ENCODE measurements around the gene RAB31. TPM values are rescaled to one million over a fixed set of nuclear protein-coding genes. Genes with fewer than 3 reads are reported as not detected.
A peak's percentile ranks its signal among the peaks of the same experiment; 100 is the strongest.

Gene RAB31
- total and polyA plus RNA-seq, 4 experiments from 2014 or later = 0.07 to 1.8 (median 1.4) TPM

- H3K27ac ChIP-seq (ENCODE audit: low read depth, low read length) = no peak overlapping the region
- H3K9me3 Mint-ChIP-seq = no peaks in the 10 kb centered on the region
- H3K4me1 Mint-ChIP-seq = peaks cover 0 to 4% (median 0%) of the 10 kb centered on the region in 4 donors
- H3K4me3 Mint-ChIP-seq = no peak overlapping the region
- CTCF ChIA-PET (ENCODE audit: partially characterized antibody) = interaction anchor here (1.1 kb wide), 1 partner anchor 16 kb away, joined by 3 read pairs; no protein-coding TSS in a partner anchor
- H3K9me3 ChIP-seq (ENCODE audit: control insufficient read depth in 1 of 2, low read length in 2 of 2) = no peaks in the 10 kb centered on the region
- no peaks in the 10 kb centered on the region for H3K36me3 ChIP-seq (ENCODE audit: insufficient read depth, low read length)
- no peaks in the 10 kb centered on the region for H3K36me3 Mint-ChIP-seq
- H3K27ac Mint-ChIP-seq = no peak overlapping the region
- no peaks in the 10 kb centered on the region for H3K27me3 ChIP-seq (ENCODE audit: insufficient read depth, low read length)
- POLR2A ChIA-PET (ENCODE audit: partially characterized antibody) = no interaction called here
- intact Hi-C loops (cut with micrococcal nuclease) = no loop called here
- no peak for DNase-seq
- no peaks in the 10 kb centered on the region for H3K4me1 ChIP-seq (ENCODE audit: insufficient read depth, low read length)
- H3K27me3 Mint-ChIP-seq = peaks cover 14 to 15% of the 10 kb centered on the region in 2 donors
- H3K4me3 ChIP-seq (ENCODE audit: low read length in 2 of 2) = no peak overlapping the region
These were observed 7.8 kb upstream of the RAB31 start for GRCh38 chr18:9700261-9700796.

- Histone ChIP-seq H3K4me3 (ENCODE audit: low read length in 2 of 2) (no peak overlapping the region), H3K27me3 (ENCODE audit: insufficient read depth, low read length) (no peaks in the 10 kb centered on the region), H3K27ac (ENCODE audit: low read depth, low read length) (no peak overlapping the region), H3K9me3 (ENCODE audit: control insufficient read depth in 1 of 2, low read length in 2 of 2) (no peaks in the 10 kb centered on the region), H3K4me1 (ENCODE audit: insufficient read depth, low read length) (no peaks in the 10 kb centered on the region), H3K36me3 (ENCODE audit: insufficient read depth, low read length) (no peaks in the 10 kb centered on the region)
- no peaks in the 10 kb centered on the region for H3K9me3 Mint-ChIP-seq
- intact Hi-C loops (cut with micrococcal nuclease) = no loop called here
- POLR2A ChIA-PET (ENCODE audit: partially characterized antibody) = no interaction called here
- H3K4me3 Mint-ChIP-seq = no peak overlapping the region
- DNase-seq = no peak
- H3K36me3 Mint-ChIP-seq = no peaks in the 10 kb centered on the region
- peaks cover 17 to 21% of the 10 kb centered on the region in 2 donors for H3K27me3 Mint-ChIP-seq
- H3K27ac Mint-ChIP-seq = no peak overlapping the region
- peaks cover under 1 to 4% (median 1%) of the 10 kb centered on the region in 4 donors for H3K4me1 Mint-ChIP-seq
- CTCF ChIA-PET (ENCODE audit: partially characterized antibody) = no interaction called here
These were observed 6.3 kb upstream of the RAB31 start for GRCh38 chr18:9701609-9702349.

DNA sequence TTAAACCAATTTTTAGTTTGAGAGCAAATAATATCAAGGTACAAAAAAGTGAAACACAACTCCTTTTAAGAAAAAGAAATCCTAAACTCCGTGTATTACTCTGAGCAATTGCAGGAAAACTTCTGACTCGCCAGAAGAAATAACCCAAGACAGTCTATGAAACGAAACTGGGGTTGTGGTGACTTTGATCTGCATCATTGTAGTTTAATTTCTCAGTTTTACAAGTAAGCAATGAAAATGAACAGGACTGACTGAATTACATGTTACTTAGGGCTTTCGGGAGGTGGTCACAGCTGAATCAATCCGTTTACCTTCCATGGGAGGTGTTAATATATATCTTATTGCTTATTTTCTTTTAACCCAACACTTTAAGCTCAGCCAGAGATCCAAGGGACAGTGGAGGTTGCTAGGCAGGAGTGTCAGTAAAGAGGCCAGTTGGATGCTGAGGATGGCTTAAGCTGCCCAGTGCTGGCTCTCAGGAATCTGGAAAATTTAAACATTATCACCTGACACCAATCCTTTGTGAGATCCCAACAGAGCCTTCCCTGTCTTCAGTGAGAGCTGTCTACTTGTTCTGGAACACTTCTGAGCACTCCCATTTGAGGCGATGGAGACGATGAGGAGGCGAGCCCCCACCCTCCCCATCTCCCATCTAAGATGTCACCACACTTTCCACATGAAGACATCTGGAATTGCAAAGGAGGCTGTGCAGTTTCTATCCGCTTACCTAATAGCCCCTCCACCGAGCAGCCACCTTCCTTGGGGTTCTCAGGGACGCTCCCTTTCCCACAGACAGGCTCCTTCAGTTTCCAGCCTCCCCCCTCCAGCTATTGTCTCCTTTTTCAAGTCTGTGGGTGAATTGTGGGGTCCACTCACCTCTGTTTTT is 3.6 kb upstream of the RAB31 start:
- Histone ChIP-seq H3K4me1 (ENCODE audit: insufficient read depth, low read length) (peaks cover 6% of the 10 kb centered on the region), H3K27ac (ENCODE audit: low read depth, low read length) (no peak overlapping the region), H3K4me3 (ENCODE audit: low read length in 2 of 2) (no peak overlapping the region), H3K27me3 (ENCODE audit: insufficient read depth, low read length) (peaks cover 4% of the 10 kb centered on the region), H3K9me3 (ENCODE audit: control insufficient read depth in 1 of 2, low read length in 2 of 2) (no peaks in the 10 kb centered on the region), H3K36me3 (ENCODE audit: insufficient read depth, low read length) (no peaks in the 10 kb centered on the region)
- Mint-ChIP-seq H3K36me3 (no peaks in the 10 kb centered on the region), H3K27ac (no peak overlapping the region), H3K9me3 (no peaks in the 10 kb centered on the region), H3K27me3 (peaks cover 32 to 36% of the 10 kb centered on the region in 2 donors), H3K4me1 (peaks cover 11 to 21% (median 12%) of the 10 kb centered on the region in 4 donors), H3K4me3 (no peak overlapping the region)
- intact Hi-C loops (cut with micrococcal nuclease) = no loop called here
- ChIA-PET CTCF (ENCODE audit: partially characterized antibody) (no interaction called here), POLR2A (ENCODE audit: partially characterized antibody) (no interaction called here)
- no peak for DNase-seq

DNA sequence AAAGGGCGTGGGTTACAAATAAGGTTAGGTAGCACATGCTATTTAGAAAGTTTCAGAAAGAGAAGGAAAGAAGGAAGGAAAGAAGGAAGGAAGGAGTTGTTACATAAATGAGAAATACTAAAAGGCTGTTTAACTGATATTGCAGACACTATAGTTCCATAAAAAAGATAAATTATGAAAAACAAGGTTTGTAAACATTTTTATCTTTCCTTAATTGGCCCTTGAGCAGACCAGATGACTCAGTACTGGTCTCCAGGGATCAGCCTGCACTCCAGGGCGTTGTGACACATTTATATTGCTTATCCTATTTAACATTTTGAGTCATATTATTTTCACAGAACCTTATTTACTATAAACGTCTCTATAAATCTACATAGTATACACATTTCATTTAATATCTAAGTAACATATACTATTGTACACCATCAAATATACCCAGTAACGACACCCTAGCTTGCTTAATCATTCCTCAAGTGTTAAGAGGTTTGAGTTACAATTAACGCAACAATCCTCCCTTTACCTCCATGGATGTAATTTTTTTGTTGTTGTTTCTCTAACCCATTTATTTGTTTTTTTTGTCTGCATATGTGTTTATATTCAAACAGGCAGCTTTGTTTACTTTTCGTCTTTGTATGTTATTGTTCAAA is 2.8 kb upstream of the RAB31 start:
- POLR2A ChIA-PET (ENCODE audit: partially characterized antibody) = no interaction called here
- CTCF ChIA-PET (ENCODE audit: partially characterized antibody) = no interaction called here
- peaks cover 9% of the 10 kb centered on the region for H3K27me3 ChIP-seq (ENCODE audit: insufficient read depth, low read length)
- H3K27ac Mint-ChIP-seq = no peak overlapping the region
- H3K9me3 Mint-ChIP-seq = no peaks in the 10 kb centered on the region
- peaks cover 10% of the 10 kb centered on the region for H3K4me1 ChIP-seq (ENCODE audit: insufficient read depth, low read length)
- H3K27me3 Mint-ChIP-seq = peaks cover 40 to 44% of the 10 kb centered on the region in 2 donors
- no peaks in the 10 kb centered on the region for H3K36me3 Mint-ChIP-seq
- intact Hi-C loops (cut with micrococcal nuclease) = no loop called here
- H3K9me3 ChIP-seq (ENCODE audit: control insufficient read depth in 1 of 2, low read length in 2 of 2) = no peaks in the 10 kb centered on the region
- H3K4me3 ChIP-seq (ENCODE audit: low read length in 2 of 2) = no peak overlapping the region
- H3K36me3 ChIP-seq (ENCODE audit: insufficient read depth, low read length) = no peaks in the 10 kb centered on the region
- H3K27ac ChIP-seq (ENCODE audit: low read depth, low read length) = no peak overlapping the region
- no peak overlapping the region for H3K4me3 Mint-ChIP-seq
- no peak for DNase-seq
- peaks cover 13 to 29% (median 18%) of the 10 kb centered on the region in 4 donors for H3K4me1 Mint-ChIP-seq

DNA sequence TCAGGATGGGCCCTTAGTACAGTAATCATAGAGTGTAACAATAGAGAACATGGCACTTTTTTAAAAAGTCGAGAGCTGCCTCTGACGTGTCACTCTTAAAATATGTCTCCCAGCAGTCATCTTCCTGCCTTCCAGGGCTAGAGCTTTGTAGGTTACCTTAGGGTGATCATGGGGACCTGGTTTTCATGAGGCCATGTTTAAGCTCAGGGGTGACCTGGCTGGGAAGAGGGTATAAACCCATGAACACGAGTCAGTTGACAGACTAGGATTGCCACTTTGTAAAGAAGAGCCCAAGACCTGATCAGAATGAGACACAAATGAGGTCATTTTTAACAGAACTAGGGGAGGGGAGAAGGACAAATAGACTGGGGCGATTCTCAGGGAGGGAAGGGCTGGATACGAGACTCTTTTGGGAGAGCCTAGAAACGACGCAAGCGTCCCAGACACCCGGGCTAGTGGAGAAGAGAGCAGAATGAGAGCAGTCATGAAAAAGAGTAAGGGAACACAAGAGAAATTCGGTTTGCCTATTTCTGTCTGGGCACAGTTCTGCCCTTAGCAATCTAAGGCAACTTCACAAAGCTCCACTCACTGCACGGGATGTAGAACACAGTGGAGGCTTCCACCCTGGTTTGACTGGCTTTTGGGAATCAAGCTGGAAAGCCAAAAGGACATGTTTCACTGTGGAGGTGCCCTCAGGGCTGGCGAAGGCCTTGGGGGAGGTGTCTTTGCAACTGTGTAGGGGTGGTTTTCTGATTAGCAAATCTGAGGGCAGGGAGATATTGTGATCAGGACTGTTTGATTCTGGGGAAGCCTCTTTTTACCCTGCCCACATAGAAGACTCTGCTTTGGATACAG is 1.8 kb upstream of the RAB31 start:
- no peak for DNase-seq
- Mint-ChIP-seq H3K27me3 (peaks cover 45 to 49% of the 10 kb centered on the region in 2 donors), H3K9me3 (peaks cover 0 to 3% (median 0%) of the 10 kb centered on the region in 8 donors), H3K4me1 (peaks cover 15 to 30% (median 22%) of the 10 kb centered on the region in 4 donors), H3K4me3 (peak overlapping the region in 6 of 8 donors; percentile 1 to 62 (median 12)), H3K36me3 (no peaks in the 10 kb centered on the region), H3K27ac (no peak overlapping the region)
- Histone ChIP-seq H3K9me3 (ENCODE audit: control insufficient read depth in 1 of 2, low read length in 2 of 2) (no peaks in the 10 kb centered on the region), H3K27me3 (ENCODE audit: insufficient read depth, low read length) (peaks cover 9% of the 10 kb centered on the region), H3K4me1 (ENCODE audit: insufficient read depth, low read length) (peaks cover 10% of the 10 kb centered on the region), H3K4me3 (ENCODE audit: low read length in 2 of 2) (no peak overlapping the region), H3K36me3 (ENCODE audit: insufficient read depth, low read length) (no peaks in the 10 kb centered on the region), H3K27ac (ENCODE audit: low read depth, low read length) (no peak overlapping the region)
- ChIA-PET CTCF (ENCODE audit: partially characterized antibody) (no interaction called here), POLR2A (ENCODE audit: partially characterized antibody) (no interaction called here)
- intact Hi-C loops (cut with micrococcal nuclease) = no loop called here

- ChIA-PET POLR2A (ENCODE audit: partially characterized antibody) (no interaction called here), CTCF (ENCODE audit: partially characterized antibody) (no interaction called here)
- no peaks in the 10 kb centered on the region for H3K36me3 ChIP-seq (ENCODE audit: insufficient read depth, low read length)
- no peak overlapping the region for H3K4me3 ChIP-seq (ENCODE audit: low read length in 2 of 2)
- Mint-ChIP-seq H3K36me3 (no peaks in the 10 kb centered on the region), H3K27ac (no peak overlapping the region), H3K4me3 (peak overlapping the region; percentile 47 to 74 (median 62)), H3K27me3 (peaks cover 55 to 58% of the 10 kb centered on the region in 2 donors), H3K9me3 (peaks cover 0 to 3% (median 0%) of the 10 kb centered on the region in 8 donors), H3K4me1 (peaks cover 17 to 33% (median 24%) of the 10 kb centered on the region in 4 donors)
- no peaks in the 10 kb centered on the region for H3K9me3 ChIP-seq (ENCODE audit: control insufficient read depth in 1 of 2, low read length in 2 of 2)
- H3K4me1 ChIP-seq (ENCODE audit: insufficient read depth, low read length) = peaks cover 10% of the 10 kb centered on the region
- no peak overlapping the region for H3K27ac ChIP-seq (ENCODE audit: low read depth, low read length)
- H3K27me3 ChIP-seq (ENCODE audit: insufficient read depth, low read length) = peaks cover 9% of the 10 kb centered on the region
- DNase-seq = no peak
- intact Hi-C loops (cut with micrococcal nuclease) = no loop called here
These were observed 582 bp upstream of the RAB31 start for GRCh38 chr18:9707381-9708056.

Data from CD4-positive, alpha-beta memory T cell (primary cell).